NCI-H526 treated with DMSO at 0.1 percent for 48 hours (cell line): ENCODE data around the gene TTL.
"Not testable (repeated sequence)": the region's sequence is repeated elsewhere in the genome, so short reads cannot be mapped to it uniquely, and the experiment has no call there.

ENCODE experiments used
- DNase-seq: peaks from one replicate; lab custom pipeline; 2025; lab: John Stamatoyannopoulos, UW

TTL gene

DNA sequence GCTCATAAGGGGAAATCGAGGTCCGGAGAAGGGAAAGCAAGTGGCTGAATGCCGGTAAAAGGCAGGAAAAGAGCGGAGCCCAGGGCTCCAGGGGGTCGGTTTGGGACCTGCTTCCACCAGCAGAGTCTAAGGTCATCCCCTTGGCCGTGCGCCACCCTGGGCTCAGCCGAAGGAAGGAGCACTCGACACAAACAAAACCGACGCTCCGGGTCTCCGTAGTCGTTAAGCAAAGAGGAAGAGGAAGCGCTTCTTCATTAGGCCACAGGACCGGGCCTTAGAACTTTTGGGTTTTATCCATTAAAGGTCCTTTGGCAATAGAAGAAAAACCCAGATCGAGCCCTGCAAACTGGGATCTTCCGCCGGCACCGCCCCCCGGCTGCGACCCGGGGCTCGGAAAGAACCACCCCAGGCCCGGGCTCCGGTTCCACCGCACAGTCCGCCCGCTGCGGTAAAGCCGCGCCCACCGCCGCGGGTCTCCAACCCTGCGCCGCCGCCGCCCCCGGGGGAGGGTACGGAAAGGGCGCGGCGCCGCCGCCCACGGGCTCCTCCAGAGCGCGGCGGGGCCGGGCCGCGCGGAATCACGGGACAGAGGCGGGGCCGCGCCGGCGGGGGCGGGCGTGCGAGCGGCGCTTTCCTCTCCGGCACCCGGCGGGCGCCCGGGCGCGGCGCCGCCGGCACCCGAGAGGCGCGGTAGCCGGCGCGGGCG is at the start of gene TTL:
TSS of gene TTL (plus strand) at position 629 of the 706 bp plus-strand sequence. CDS start 189 bp downstream, outside the sequence.
- DNase-seq: peak; percentile 68

- DNase-seq: not testable (repeated sequence)
Measured at GRCh38 chr2:112432390-112432734, 49.6 kb upstream of the TTL start.

GRCh38 chr2:112432735-112433479 is 49.0 kb upstream of the TTL start:
- not testable (repeated sequence) for DNase-seq

- DNase-seq: not testable (repeated sequence)
Measured at GRCh38 chr2:112433480-112433879, 48.5 kb upstream of the TTL start, which contains the start of gene RGPD8. TSS of gene RGPD8 (minus strand) at chr2:112433645. CDS start at chr2:112433453, 192 bp downstream.

DNA sequence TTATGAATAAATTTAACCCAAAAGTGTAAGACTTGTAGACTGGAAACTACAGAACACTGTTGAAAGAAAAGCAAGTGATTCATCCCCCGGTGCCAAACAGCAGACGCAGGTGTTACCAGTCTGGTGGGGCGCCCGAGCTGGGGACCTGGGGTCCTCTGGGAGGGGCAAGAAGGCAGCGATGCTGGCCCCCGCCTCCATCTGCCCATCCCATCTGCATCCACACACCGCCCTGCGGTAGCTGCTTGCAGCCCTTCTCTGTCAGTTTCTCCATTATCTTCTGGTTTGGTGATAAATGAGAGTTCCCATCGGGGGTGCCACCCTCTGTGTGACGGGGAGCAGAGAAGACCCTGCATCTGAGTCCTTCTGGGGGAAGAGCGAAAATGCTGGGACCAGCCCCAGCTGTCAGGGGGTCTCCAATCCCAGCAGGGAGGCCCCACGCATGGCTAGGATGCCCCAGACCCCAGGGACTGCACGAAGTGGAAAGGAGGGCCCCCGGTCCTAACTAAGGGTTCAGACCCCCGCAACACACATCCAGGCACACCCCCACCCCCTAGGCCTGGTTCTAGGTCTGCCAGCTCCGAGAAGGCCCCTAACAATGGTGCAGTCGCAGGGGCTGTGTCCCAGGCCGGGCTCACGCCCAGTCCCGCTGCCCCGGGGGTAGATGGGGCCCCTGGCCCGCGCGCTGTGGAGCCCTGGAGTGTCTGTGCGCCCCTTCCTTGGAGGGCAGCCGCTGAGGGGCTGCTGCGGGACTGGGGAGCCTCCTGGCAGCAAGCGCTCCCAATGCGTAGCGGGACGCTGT is 47.8 kb upstream of the TTL start:
- no peak for DNase-seq

DNA sequence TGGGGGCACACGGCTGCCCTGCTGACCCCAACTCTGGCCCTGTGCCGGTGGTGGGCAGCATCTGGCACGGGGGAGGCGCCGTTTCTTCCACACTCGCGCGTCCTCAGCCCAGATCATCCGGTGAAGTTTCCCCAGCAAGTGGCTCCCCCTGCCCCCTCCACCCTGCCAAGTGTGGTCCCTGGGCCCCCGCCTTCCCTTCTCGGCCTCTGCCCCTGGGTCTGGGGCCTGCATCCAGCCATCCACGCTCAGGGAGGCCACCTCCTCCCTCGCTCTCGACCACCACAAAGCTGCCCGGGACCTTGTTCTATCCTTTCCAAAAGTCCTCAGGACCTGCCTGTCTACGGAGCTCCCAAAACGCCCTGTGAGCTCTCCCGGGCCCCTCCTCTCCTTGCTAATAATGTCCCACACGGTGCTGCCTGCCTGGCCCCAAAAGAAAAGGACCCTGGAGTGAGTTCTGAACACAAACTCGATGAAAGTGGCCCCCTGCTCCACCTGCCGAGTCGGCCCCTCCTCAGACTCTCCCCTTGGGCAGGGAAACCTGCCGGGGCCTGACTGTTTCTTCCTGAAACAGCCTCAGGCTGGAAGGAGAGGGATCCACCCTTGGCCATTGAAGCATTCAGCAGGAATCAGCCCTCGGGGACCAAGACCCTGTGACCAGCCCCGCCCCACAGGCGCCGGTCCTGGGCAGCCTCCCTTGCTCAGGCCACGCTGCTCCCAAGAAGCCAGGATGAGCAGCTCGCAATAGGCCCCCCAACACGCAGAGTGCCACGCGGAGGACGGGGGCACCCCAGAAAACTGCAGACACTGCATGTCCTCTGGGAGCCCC is 46.9 kb upstream of the TTL start:
- not testable (repeated sequence) for DNase-seq

DNA sequence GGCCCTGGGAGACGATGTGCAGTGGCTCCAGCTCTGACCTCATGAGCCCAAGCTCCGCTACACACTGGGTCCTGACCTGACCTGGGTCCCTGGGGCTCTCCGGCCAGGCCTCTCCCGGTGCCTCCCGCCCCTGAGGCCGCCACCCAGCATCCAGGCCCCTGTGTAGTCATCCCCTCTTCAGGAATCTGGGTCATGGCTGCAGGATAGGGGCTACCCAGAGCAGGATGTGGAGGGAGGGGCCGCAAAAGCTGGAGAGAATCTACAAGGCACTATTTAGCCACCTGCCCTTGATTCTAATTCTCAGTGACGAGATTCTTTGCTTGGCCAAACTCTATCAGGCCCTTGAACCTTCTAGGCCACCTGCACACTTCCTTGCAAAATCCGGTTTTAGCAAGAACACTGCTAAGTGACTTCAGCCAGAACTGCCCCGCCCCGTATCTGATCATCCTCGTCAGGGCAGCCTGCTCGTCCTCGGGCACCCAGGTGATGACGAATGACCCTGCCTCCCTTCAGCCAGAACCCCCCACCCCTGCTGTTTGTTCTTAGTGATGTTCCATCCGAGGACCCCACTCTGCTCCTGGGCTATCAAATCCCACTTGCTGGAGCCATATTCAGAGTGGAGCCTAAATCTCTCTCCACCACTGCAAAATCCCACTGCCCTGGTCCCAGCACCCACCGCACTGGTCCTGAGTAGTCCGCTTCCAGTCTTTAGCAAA is 46.1 kb upstream of the TTL start:
- not testable (repeated sequence) for DNase-seq

- DNase-seq: not testable (repeated sequence)
Measured at GRCh38 chr2:112436993-112437392, 45.0 kb upstream of the TTL start.

- not testable (repeated sequence) for DNase-seq
Measured at GRCh38 chr2:112437405-112437831, 44.5 kb upstream of the TTL start.

DNA sequence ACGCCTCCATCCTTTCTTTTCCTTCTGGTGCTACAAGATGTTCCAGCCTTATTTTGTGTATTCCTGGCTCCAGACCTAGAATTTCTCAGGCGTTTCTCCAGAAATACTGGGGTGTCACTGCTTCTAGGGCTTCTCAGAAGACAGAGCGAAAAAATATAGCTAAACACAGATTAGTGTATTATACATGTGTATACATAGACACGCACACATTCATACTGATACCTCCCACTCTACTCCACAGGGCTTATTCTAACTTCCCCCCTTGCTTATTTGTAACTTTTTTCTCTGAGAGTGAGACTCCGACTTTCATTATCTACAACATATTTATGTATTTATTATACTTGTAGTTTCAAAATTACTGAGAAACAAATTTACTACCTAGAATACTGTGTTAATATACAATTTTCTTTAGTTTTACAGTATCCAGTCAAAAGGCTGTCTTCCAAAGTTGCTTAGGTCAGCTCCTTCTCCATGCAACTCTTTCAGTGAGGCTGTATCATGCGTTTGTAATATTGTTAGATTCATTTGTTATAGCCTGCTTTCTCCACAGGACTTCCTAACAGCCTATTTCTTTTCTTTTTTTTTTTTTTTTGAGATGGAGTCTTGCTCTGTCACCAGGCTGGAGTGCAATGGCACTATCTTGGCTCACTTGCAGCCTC is 43.2 kb upstream of the TTL start:
- DNase-seq: not testable (repeated sequence)

GRCh38 chr2:112444256-112444655 is 37.7 kb upstream of the TTL start:
- DNase-seq: not testable (repeated sequence)

DNA sequence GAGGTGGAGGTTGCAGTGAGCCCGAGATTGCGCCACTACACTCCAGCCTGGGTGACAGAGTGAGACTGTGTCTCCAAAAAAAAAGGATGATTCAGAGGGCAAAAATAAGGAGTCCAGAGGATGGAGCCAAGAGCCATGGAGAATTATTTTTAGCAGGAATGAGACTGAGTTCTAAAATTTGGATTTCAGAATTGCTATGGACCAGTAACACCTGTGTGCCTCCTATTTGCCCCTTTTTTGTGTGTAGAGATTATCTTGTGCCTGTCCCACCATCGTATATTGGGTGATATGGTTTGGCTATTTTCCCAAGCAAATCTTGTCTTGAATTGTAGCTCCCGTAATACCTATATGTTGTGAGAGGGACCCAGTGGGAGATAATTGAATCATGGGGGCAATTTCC is 32.1 kb upstream of the TTL start:
- no peak for DNase-seq

DNA sequence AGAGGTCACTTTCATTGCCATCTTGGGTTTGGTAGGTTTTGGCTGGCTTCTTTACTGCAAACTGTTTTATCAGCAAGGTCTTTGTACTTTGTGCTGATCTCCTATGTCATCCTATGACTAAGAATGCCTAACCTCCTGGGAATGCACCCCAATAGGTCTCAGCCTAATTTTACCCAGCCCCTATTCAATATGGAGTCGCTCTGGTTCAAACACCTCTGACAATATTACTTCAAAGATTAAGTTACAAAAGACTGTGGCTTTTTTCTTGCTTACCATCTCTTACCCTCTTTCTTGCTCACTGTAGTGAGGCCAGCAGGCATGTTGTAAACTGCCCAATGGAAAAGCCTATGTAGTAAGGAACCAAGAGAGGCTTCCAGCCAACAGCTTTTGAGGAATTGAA is 30.6 kb upstream of the TTL start:
- no peak for DNase-seq

- no peak for DNase-seq
Measured at GRCh38 chr2:112454586-112454985, 27.4 kb upstream of the TTL start.

GRCh38 chr2:112459372-112459771 is 22.6 kb upstream of the TTL start:
- no peak for DNase-seq

DNA sequence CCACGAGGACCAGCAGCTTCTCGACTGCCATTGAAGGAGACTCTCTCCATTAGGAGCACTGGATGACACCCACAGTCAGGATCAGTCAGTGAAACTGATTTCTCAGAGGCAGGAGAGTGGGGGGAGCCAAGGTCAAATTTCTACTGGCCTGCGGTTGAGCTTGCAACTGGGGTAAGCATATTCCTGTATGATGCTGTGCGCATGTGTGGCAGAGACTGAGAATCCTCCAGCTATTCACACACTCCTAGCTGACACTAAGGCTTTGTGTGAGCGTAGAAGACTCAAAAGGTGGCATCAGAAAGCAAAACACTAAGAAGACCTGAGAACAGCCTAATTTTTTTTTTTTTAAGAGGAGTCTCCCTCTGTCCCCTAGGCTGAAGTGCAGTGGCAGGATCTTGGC is 19.8 kb upstream of the TTL start:
- no peak for DNase-seq

DNA sequence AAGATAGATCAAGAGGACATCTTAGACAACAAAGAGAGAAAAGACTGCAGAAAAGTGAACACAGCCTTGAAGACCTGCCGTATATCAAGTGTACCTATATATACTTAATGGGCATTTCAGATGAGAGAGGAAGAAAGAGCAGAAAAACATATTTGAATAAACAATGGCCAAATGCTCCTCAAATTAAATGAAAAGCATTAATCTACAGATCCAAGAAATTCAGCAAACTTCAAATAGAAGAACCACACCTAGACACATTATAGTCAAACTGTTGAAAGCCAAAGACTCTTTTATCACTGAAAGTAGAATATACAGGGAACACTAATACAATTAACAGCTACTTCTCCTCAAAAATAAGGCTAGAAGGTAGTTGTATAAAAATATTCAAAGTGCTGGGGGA is 18.7 kb upstream of the TTL start:
- DNase-seq: no peak

- DNase-seq: no peak
Measured at GRCh38 chr2:112465382-112465781, 16.6 kb upstream of the TTL start.

GRCh38 chr2:112472547-112473263 is 9.3 kb upstream of the TTL start:
- DNase-seq: no peak
